ENCODE data around the gene RNU6-1. TPM values are rescaled to one million over a fixed set of nuclear protein-coding genes. Genes with fewer than 3 reads are reported as not detected.

Gene RNU6-1
- total RNA-seq, 1 donor from 2014 or later: not detected

GRCh38 chr15:67815036-67815592 is 24.7 kb downstream of the RNU6-1 start:
- no peak for TF ChIP-seq CTCF (conservative IDR thresholded peaks at IDR 0.05)
- Mint-ChIP-seq H3K4me3 (no peak overlapping the region), H3K27ac (no peak overlapping the region), H3K9me3 (peaks cover 5% of the 10 kb centered on the region), H3K36me3 (no peaks in the 10 kb centered on the region), H3K4me1 (ENCODE audit: unreplicated experiment) (peaks cover 10% of the 10 kb centered on the region), H3K27me3 (peaks cover 66% of the 10 kb centered on the region)
- DNase-seq (ENCODE audit: extremely low spot score, unreplicated experiment): no peak

GRCh38 chr15:67813104-67813634 is 26.7 kb downstream of the RNU6-1 start:
- H3K36me3 Mint-ChIP-seq: no peaks in the 10 kb centered on the region
- no peak overlapping the region for H3K27ac Mint-ChIP-seq
- no peak for TF ChIP-seq CTCF (conservative IDR thresholded peaks at IDR 0.05)
- H3K27me3 Mint-ChIP-seq: peaks cover 49% of the 10 kb centered on the region
- H3K9me3 Mint-ChIP-seq: peaks cover 5% of the 10 kb centered on the region
- no peak overlapping the region for H3K4me3 Mint-ChIP-seq
- H3K4me1 Mint-ChIP-seq (ENCODE audit: unreplicated experiment): peaks cover 10% of the 10 kb centered on the region
- no peak for DNase-seq (ENCODE audit: extremely low spot score, unreplicated experiment)

- H3K36me3 Mint-ChIP-seq: peaks cover 4% of the 10 kb centered on the region
- H3K4me1 Mint-ChIP-seq (ENCODE audit: unreplicated experiment): peaks cover 10% of the 10 kb centered on the region
- no peak for TF ChIP-seq CTCF (conservative IDR thresholded peaks at IDR 0.05)
- H3K27me3 Mint-ChIP-seq: peaks cover 39% of the 10 kb centered on the region
- DNase-seq (ENCODE audit: extremely low spot score, unreplicated experiment): no peak
- H3K27ac Mint-ChIP-seq: no peak overlapping the region
- peaks cover 5% of the 10 kb centered on the region for H3K9me3 Mint-ChIP-seq
- H3K4me3 Mint-ChIP-seq: no peak overlapping the region
Measured at GRCh38 chr15:67812241-67812644, 27.6 kb downstream of the RNU6-1 start.

GRCh38 chr15:67809866-67810265 is 30.0 kb downstream of the RNU6-1 start:
- peaks cover 10% of the 10 kb centered on the region for H3K4me1 Mint-ChIP-seq (ENCODE audit: unreplicated experiment)
- H3K27me3 Mint-ChIP-seq: peaks cover 21% of the 10 kb centered on the region
- TF ChIP-seq CTCF (conservative IDR thresholded peaks at IDR 0.05): no peak
- peaks cover 4% of the 10 kb centered on the region for H3K36me3 Mint-ChIP-seq
- no peak for DNase-seq (ENCODE audit: extremely low spot score, unreplicated experiment)
- no peak overlapping the region for H3K4me3 Mint-ChIP-seq
- no peak overlapping the region for H3K27ac Mint-ChIP-seq
- H3K9me3 Mint-ChIP-seq: no peaks in the 10 kb centered on the region

GRCh38 chr15:67809441-67809840 is 30.4 kb downstream of the RNU6-1 start:
- Mint-ChIP-seq H3K4me1 (ENCODE audit: unreplicated experiment) (peaks cover 10% of the 10 kb centered on the region), H3K27me3 (peaks cover 21% of the 10 kb centered on the region), H3K36me3 (peaks cover 4% of the 10 kb centered on the region), H3K27ac (no peak overlapping the region), H3K4me3 (no peak overlapping the region), H3K9me3 (no peaks in the 10 kb centered on the region)
- no peak for DNase-seq (ENCODE audit: extremely low spot score, unreplicated experiment)
- no peak for TF ChIP-seq CTCF (conservative IDR thresholded peaks at IDR 0.05)

All from type B pancreatic cell (in vitro differentiated cells).